Mesenchymal stem cell (in vitro differentiated cells and primary cell): ENCODE measurements around the gene POU6F2.

Source experiments
- DNase-seq: peaks from one replicate; pipeline ENCODE4 v3.0.0-alpha.2; 2013
- H2AFZ ChIP-seq: one replicate; pipeline ENCODE4 v1.6.1; 2013; ENCODE audit warnings: low read depth, mild to moderate bottlenecking, control low read depth, inconsistent platforms, low read length, moderate library complexity
- H2AK5ac ChIP-seq: 2 replicates; pipeline ENCODE4 v1.6.1; 2013; ENCODE audit warnings: low read length, moderate library complexity, mild to moderate bottlenecking, inconsistent platforms; ENCODE audit not compliant: severe bottlenecking
- H2BK120ac ChIP-seq: one replicate; pipeline ENCODE4 v1.6.1; 2013; ENCODE audit warnings: low read depth, mild to moderate bottlenecking, inconsistent platforms, low read length, moderate library complexity
- H2BK12ac ChIP-seq, 2 experiments: one replicate each; pipeline ENCODE4 v1.6.1; 2013; ENCODE audit warnings: inconsistent platforms in 2 of 2, low read length in 2 of 2, mild to moderate bottlenecking in 2 of 2, moderate library complexity in 2 of 2, control low read depth in 1 of 2
- H2BK15ac ChIP-seq: one replicate; pipeline ENCODE4 v1.6.1; 2013; ENCODE audit warnings: mild to moderate bottlenecking, low read depth, inconsistent platforms; ENCODE audit not compliant: poor library complexity, severe bottlenecking
- H2BK5ac ChIP-seq: 2 replicates; pipeline ENCODE4 v1.6.1; 2013; ENCODE audit warnings: low read depth, mild to moderate bottlenecking, low read length, control low read depth, inconsistent platforms; ENCODE audit not compliant: poor library complexity, severe bottlenecking
- H3K14ac ChIP-seq, 2 experiments: one replicate each; pipeline ENCODE4 v1.6.1; 2013; ENCODE audit warnings: inconsistent platforms in 2 of 2, low read length in 2 of 2, control low read depth in 1 of 2, mild to moderate bottlenecking in 1 of 2, moderate library complexity in 1 of 2
- H3K18ac ChIP-seq, 2 experiments: one replicate each; pipeline ENCODE4 v1.6.1; 2013; ENCODE audit warnings: inconsistent platforms in 2 of 2, low read length in 2 of 2, control low read depth in 1 of 2, low read depth in 1 of 2, mild to moderate bottlenecking in 1 of 2
- H3K23ac ChIP-seq, 2 experiments: one replicate each; pipeline ENCODE4 v1.6.1; 2013; ENCODE audit warnings: inconsistent platforms in 2 of 2, low read length in 2 of 2, mild to moderate bottlenecking in 2 of 2, moderate library complexity in 2 of 2, control low read depth in 1 of 2
- H3K27ac ChIP-seq: 2 replicates; pipeline ENCODE4 v1.5.1; 2013; ENCODE audit warnings: mild to moderate bottlenecking, moderate library complexity, low read length, control low read depth, inconsistent platforms; ENCODE audit not compliant: poor library complexity, severe bottlenecking
- H3K27me3 ChIP-seq, 2 experiments: 2 replicates each; pipeline versions ENCODE4 v1.6.1 to v1.7.0; 2013; ENCODE audit warnings: low read length in 2 of 2, mild to moderate bottlenecking in 2 of 2, moderate library complexity in 2 of 2, control low read depth in 1 of 2, inconsistent platforms in 1 of 2; ENCODE audit not compliant: control insufficient read depth in 1 of 2, insufficient read depth in 1 of 2
- H3K36me3 ChIP-seq, 2 experiments: 2 replicates each; pipeline versions ENCODE4 v1.6.1 to v1.7.0; 2013; ENCODE audit warnings: low read length in 2 of 2, control low read depth in 1 of 2, inconsistent platforms in 1 of 2, low read depth in 1 of 2, mild to moderate bottlenecking in 1 of 2; ENCODE audit not compliant: insufficient read depth in 2 of 2, control insufficient read depth in 1 of 2
- H3K4ac ChIP-seq, 2 experiments: one replicate each; pipeline ENCODE4 v1.6.1; 2013; ENCODE audit warnings: inconsistent platforms in 2 of 2, low read length in 2 of 2, mild to moderate bottlenecking in 2 of 2, moderate library complexity in 2 of 2, control low read depth in 1 of 2, low read depth in 1 of 2
- H3K4me1 ChIP-seq: 2 replicates; pipeline ENCODE4 v1.6.1; 2013; ENCODE audit warnings: low read depth, low read length, control low read depth; ENCODE audit not compliant: control insufficient read depth, insufficient read depth
- H3K4me2 ChIP-seq: 2 replicates; pipeline ENCODE4 v1.6.1; 2013; ENCODE audit warnings: low read length, mild to moderate bottlenecking, inconsistent platforms; ENCODE audit not compliant: poor library complexity, severe bottlenecking
- H3K4me3 ChIP-seq, 2 experiments: 2 replicates each; pipeline versions ENCODE4 v1.5.1 to v1.7.0; 2013; ENCODE audit warnings: low read length in 2 of 2, mild to moderate bottlenecking in 2 of 2, control low read depth in 1 of 2, low read depth in 1 of 2; ENCODE audit not compliant: insufficient read depth in 1 of 2
- H3K79me1 ChIP-seq: replicated peaks from 2 replicates; pipeline ENCODE4 v1.6.1; 2013; ENCODE audit warnings: mild to moderate bottlenecking, control low read depth, low read length, inconsistent platforms; ENCODE audit not compliant: poor library complexity, severe bottlenecking
- H3K9ac ChIP-seq: 2 replicates; pipeline ENCODE4 v1.7.0; 2013; ENCODE audit warnings: mild to moderate bottlenecking, low read length, moderate library complexity
- H3K9me3 ChIP-seq: 2 replicates; pipeline ENCODE4 v1.7.0; 2013; ENCODE audit warnings: mild to moderate bottlenecking, low read length; ENCODE audit not compliant: control insufficient read depth
- H4K8ac ChIP-seq: one replicate; pipeline ENCODE4 v1.6.1; 2013; ENCODE audit warnings: inconsistent platforms, mild to moderate bottlenecking, low read length, moderate library complexity
- H4K91ac ChIP-seq: one replicate; pipeline ENCODE4 v1.6.1; 2013; ENCODE audit warnings: mild to moderate bottlenecking, low read length, inconsistent platforms
- WGBS: methylation state at CpG from one replicate; pipeline ENCODE4 v1.1.7; 2013; ENCODE audit warnings: mixed read lengths; 5-methylcytosine and 5-hydroxymethylcytosine counted together

POU6F2 gene

DNA sequence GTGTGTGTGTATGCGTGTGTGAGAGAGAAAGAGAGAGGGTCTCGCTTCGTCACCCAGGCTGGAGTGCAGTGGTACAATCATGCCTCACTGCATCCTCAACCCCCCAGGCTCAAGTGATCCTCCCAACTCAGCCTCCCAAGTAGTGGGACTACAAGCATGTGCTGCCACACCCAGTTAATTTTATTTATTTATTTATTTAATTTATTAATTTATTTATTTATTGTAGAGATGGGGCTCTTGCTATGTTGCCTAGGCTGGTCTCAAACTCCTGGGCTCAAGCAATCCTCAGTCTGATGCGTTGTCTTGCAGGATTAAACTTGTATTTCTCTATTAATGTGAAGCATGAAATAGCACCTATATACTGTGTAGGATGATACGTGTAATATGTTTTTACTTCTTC is 21.8 kb upstream of the POU6F2 start:
- Histone ChIP-seq H2AFZ (no peak overlapping the region), H3K36me3 (no peaks in the 10 kb centered on the region), H3K27me3 (no peaks in the 10 kb centered on the region), H4K8ac (no peak overlapping the region), H4K91ac (no peak overlapping the region), H3K9ac (no peak overlapping the region), H3K4ac (no peak overlapping the region), H3K4me2 (no peak overlapping the region), H2BK12ac (no peak overlapping the region), H3K9me3 (no peaks in the 10 kb centered on the region), H3K79me1 (no peaks in the 10 kb centered on the region), H2BK15ac (no peak overlapping the region), H3K23ac (no peak overlapping the region), H3K4me1 (peaks cover 1% of the 10 kb centered on the region), H2AK5ac (no peak overlapping the region), H3K14ac (no peak overlapping the region), H3K4me3 (no peak overlapping the region), H2BK5ac (no peak overlapping the region), H3K18ac (no peak overlapping the region), H2BK120ac (no peak overlapping the region), H3K27ac (no peak overlapping the region)
- WGBS: 75% methylated on average over 2 of the region's 5 CpGs
- no peak for DNase-seq

DNA sequence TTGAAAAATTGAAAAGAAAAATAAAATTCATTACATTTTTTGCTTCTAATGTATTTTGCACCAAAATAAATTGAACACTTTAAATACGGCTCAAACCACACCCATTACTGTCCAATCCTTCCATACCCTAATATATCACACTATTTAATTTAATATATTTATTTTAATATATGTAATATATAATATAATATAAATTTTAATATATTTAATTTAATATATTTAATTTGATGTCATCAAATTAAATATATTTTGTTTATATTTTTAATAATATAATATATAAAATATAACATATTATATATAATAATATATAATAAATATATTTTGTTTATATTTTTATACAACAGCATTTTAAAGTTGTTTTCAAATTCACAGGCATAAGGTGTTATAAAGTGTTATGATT is 15.7 kb upstream of the POU6F2 start:
- Histone ChIP-seq H3K4ac (no peak overlapping the region), H3K27ac (no peak overlapping the region), H3K4me1 (no peaks in the 10 kb centered on the region), H3K79me1 (no peaks in the 10 kb centered on the region), H3K9ac (no peak overlapping the region), H2BK12ac (no peak overlapping the region), H3K4me3 (no peak overlapping the region), H3K14ac (no peak overlapping the region), H3K4me2 (no peak overlapping the region), H3K27me3 (no peaks in the 10 kb centered on the region), H3K9me3 (peaks cover 5% of the 10 kb centered on the region), H2BK5ac (no peak overlapping the region), H4K91ac (no peak overlapping the region), H2BK15ac (no peak overlapping the region), H2AK5ac (no peak overlapping the region), H2AFZ (no peak overlapping the region), H3K23ac (no peak overlapping the region), H3K18ac (no peak overlapping the region), H4K8ac (no peak overlapping the region), H3K36me3 (no peaks in the 10 kb centered on the region), H2BK120ac (no peak overlapping the region)
- no CpG with 5 or more reads among the region's 1 CpG for WGBS
- DNase-seq: no peak

DNA sequence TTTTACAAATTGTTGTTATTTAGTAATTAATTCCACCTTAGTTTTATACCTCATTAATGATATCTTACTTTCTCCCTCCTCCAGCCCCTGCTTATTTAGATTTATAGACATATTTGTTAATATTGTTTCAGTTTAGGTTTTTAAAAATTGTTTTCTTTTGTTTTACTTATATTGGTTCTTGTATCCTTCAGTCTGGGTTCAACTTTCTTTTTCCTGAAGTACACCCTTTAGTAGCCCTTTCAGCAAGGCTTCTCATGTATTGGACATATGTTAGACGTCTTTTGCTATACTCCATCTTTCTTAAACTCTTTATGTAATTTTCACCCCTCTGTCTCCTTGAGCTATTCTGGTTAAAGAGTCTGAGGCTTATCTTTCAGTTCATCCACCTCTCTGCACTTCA is 12.8 kb upstream of the POU6F2 start:
- no peak for DNase-seq
- H4K8ac ChIP-seq: no peak overlapping the region
- H3K79me1 ChIP-seq: no peaks in the 10 kb centered on the region
- no peak overlapping the region for H2BK15ac ChIP-seq
- no peak overlapping the region for H2AK5ac ChIP-seq
- no peak overlapping the region for H2BK12ac ChIP-seq
- no peak overlapping the region for H3K27ac ChIP-seq
- no peak overlapping the region for H3K4me3 ChIP-seq
- peaks cover 5% of the 10 kb centered on the region for H3K9me3 ChIP-seq
- no peak overlapping the region for H3K18ac ChIP-seq
- no peaks in the 10 kb centered on the region for H3K36me3 ChIP-seq
- no peak overlapping the region for H3K4me2 ChIP-seq
- 83% methylated on average over 1 of the region's 1 CpG for WGBS
- H3K23ac ChIP-seq: no peak overlapping the region
- H2BK120ac ChIP-seq: no peak overlapping the region
- H3K27me3 ChIP-seq: no peaks in the 10 kb centered on the region
- H4K91ac ChIP-seq: no peak overlapping the region
- no peak overlapping the region for H3K14ac ChIP-seq
- H2AFZ ChIP-seq: no peak overlapping the region
- no peaks in the 10 kb centered on the region for H3K4me1 ChIP-seq
- H3K9ac ChIP-seq: no peak overlapping the region
- H3K4ac ChIP-seq: no peak overlapping the region
- no peak overlapping the region for H2BK5ac ChIP-seq

DNA sequence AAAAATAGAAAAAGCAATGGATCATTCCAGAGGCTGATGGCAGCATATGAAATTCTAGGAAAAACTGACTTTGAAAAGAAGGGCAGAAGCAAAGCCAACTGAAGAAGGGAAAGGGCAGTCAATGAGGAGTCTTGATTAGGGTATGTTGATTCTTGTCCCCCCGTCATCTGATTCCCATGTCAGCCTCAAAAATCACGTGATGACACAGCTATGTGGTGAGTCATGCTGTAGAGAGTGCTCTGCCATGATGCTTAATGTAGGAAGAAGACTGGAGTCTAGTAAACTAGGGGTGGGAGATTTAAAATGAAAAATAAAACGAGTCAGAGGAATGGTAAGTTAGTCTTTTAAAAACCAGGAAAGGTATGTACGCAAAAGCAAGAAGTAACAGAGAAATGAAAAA is 3.9 kb upstream of the POU6F2 start:
- Histone ChIP-seq H3K4ac (no peak overlapping the region), H2BK120ac (no peak overlapping the region), H3K4me1 (peaks cover 6% of the 10 kb centered on the region), H3K9me3 (no peaks in the 10 kb centered on the region), H3K4me2 (no peak overlapping the region), H3K23ac (no peak overlapping the region), H3K79me1 (no peaks in the 10 kb centered on the region), H3K36me3 (no peaks in the 10 kb centered on the region), H2AK5ac (no peak overlapping the region), H3K4me3 (no peak overlapping the region), H2AFZ (no peak overlapping the region), H2BK15ac (no peak overlapping the region), H2BK5ac (no peak overlapping the region), H3K9ac (no peak overlapping the region), H3K27ac (no peak overlapping the region), H3K27me3 (peaks cover 27 to 44% of the 10 kb centered on the region in 2 experiments), H2BK12ac (no peak overlapping the region), H4K91ac (no peak overlapping the region), H3K18ac (no peak overlapping the region), H3K14ac (no peak overlapping the region), H4K8ac (no peak overlapping the region)
- no peak for DNase-seq
- WGBS: 61% methylated on average over 3 of the region's 4 CpGs
